ENCODE data around the gene SGPL1. TPM values are rescaled to one million over a fixed set of nuclear protein-coding genes. Genes with fewer than 3 reads are reported as not detected.
A peak's percentile ranks its signal among the peaks of the same experiment; 100 is the strongest.

Gene SGPL1
- total RNA-seq, 3 donors from 2014 or later (not counting 1 experiment from before 2014, with no cell fraction given) = 33.7 to 48.4 (median 47.8) TPM

DNA sequence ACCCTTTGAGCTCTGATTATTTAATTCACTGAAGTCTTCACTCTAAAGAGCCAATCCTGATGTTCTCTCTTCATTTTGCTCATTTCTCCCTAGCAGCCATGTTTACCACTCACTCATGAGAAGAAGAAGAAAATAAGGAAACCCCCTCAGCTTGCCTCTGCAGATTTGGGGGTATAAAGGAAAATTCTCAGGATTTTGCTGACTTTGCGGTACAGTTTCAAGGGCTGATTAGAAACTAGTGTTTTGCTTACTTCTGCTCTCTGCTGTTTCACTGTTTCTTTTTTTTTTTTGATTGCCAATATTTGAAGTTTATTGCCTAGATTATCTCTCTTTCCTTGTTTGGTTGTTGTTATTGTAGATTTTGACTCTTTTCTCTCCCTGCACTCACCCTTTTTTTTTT lies 49.2 kb downstream of the SGPL1 start:
- DNase-seq (no peak), ATAC-seq (no peak)
- Mint-ChIP-seq H3K27me3 (ENCODE audit: low read depth in 2 of 2) (no peaks in the 10 kb centered on the region), H3K4me3 (no peak overlapping the region), H3K9me3 (no peaks in the 10 kb centered on the region), H3K4me1 (peaks cover 25 to 33% of the 10 kb centered on the region in 2 donors), H3K36me3 (peaks cover 22% of the 10 kb centered on the region), H3K27ac (peak overlapping the region in 1 of 2 donors; percentile 1)
- Histone ChIP-seq H3K27ac (ENCODE audit: low read length) (no peak overlapping the region), H3K9me3 (ENCODE audit: control insufficient read depth, insufficient read depth, low read length) (no peaks in the 10 kb centered on the region), H3K27me3 (ENCODE audit: control insufficient read depth, insufficient read depth, low read length) (no peaks in the 10 kb centered on the region), H3K4me3 (ENCODE audit: low read length) (no peak overlapping the region), H3K36me3 (ENCODE audit: control insufficient read depth, insufficient read depth, low read length) (peaks cover 16% of the 10 kb centered on the region), H3K4me1 (ENCODE audit: control insufficient read depth, insufficient read depth, low read length) (peaks cover 10% of the 10 kb centered on the region)
- WGBS (ENCODE audit: insufficient coverage) = 100% methylated on average over 1 of the region's 1 CpG
- TF ChIP-seq, protein P1, sequence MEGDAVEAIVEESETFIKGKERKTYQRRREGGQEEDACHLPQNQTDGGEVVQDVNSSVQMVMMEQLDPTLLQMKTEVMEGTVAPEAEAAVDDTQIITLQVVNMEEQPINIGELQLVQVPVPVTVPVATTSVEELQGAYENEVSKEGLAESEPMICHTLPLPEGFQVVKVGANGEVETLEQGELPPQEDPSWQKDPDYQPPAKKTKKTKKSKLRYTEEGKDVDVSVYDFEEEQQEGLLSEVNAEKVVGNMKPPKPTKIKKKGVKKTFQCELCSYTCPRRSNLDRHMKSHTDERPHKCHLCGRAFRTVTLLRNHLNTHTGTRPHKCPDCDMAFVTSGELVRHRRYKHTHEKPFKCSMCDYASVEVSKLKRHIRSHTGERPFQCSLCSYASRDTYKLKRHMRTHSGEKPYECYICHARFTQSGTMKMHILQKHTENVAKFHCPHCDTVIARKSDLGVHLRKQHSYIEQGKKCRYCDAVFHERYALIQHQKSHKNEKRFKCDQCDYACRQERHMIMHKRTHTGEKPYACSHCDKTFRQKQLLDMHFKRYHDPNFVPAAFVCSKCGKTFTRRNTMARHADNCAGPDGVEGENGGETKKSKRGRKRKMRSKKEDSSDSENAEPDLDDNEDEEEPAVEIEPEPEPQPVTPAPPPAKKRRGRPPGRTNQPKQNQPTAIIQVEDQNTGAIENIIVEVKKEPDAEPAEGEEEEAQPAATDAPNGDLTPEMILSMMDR (IDR thresholded peaks at IDR 0.05) = no peak
- intact Hi-C loops (cut with micrococcal nuclease) = no loop called here

DNA sequence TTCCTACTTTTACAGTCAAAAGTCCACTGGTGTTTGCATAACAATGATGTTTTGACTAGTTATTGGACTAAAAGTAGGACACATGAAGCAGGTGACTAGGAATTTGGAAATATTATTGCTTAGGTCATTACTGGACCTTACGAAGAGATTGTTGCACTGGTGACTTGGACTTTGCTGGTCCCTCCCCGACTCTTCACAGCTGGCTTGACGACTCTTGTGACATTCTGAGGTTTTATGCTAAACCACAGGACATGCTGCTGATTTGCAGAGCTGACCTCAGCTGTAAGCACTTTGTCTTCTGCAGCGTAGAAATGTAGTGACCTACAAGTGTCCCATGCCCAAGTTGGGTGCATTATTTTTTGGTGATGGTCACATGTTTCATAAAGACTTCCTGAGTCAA lies 50.7 kb downstream of the SGPL1 start:
- TF ChIP-seq, protein P1 (IDR thresholded peaks at IDR 0.05) = no peak
- H3K9me3 ChIP-seq (ENCODE audit: control insufficient read depth, insufficient read depth, low read length) = no peaks in the 10 kb centered on the region
- no peak overlapping the region for H3K27ac ChIP-seq (ENCODE audit: low read length)
- H3K27ac Mint-ChIP-seq = no peak overlapping the region
- H3K36me3 Mint-ChIP-seq = peaks cover 9% of the 10 kb centered on the region
- H3K27me3 Mint-ChIP-seq (ENCODE audit: low read depth in 2 of 2) = no peaks in the 10 kb centered on the region
- H3K4me1 ChIP-seq (ENCODE audit: control insufficient read depth, insufficient read depth, low read length) = peaks cover 10% of the 10 kb centered on the region
- no peak for DNase-seq
- H3K4me1 Mint-ChIP-seq = peaks cover 25 to 33% of the 10 kb centered on the region in 2 donors
- H3K27me3 ChIP-seq (ENCODE audit: control insufficient read depth, insufficient read depth, low read length) = no peaks in the 10 kb centered on the region
- intact Hi-C loops (cut with micrococcal nuclease) = no loop called here
- 16% methylated on average over 4 of the region's 4 CpGs for WGBS (ENCODE audit: insufficient coverage)
- H3K9me3 Mint-ChIP-seq = no peaks in the 10 kb centered on the region
- peak overlapping the region; percentile 7 for H3K4me3 Mint-ChIP-seq
- no peak overlapping the region for H3K4me3 ChIP-seq (ENCODE audit: low read length)
- peaks cover 13% of the 10 kb centered on the region for H3K36me3 ChIP-seq (ENCODE audit: control insufficient read depth, insufficient read depth, low read length)
- ATAC-seq = peak; percentile 15 to 61 (median 53)

DNA sequence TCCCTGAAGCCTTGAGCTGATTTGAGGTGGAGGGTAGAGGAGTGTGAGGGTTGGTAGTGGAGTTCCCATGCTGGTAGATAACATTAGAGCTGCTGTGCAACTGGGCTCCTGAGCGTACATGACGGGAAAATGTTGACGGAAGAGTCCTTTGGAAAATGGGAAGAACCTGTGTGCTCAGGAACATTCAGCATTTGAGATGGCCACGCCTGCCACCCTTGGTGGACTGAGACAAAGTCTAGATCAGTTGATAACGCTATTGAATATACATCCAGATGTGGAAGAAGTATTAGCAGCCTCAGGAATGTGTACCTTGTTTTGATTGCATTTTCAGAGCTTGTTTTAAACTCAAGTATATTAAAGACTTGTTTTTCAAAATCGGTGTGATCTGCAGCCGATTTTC lies 56.5 kb downstream of the SGPL1 start:
- 96% methylated on average over 7 of the region's 7 CpGs for WGBS (ENCODE audit: insufficient coverage)
- ATAC-seq = no peak
- Histone ChIP-seq H3K4me3 (ENCODE audit: low read length) (no peak overlapping the region), H3K36me3 (ENCODE audit: control insufficient read depth, insufficient read depth, low read length) (peaks cover 44% of the 10 kb centered on the region), H3K27ac (ENCODE audit: low read length) (no peak overlapping the region), H3K4me1 (ENCODE audit: control insufficient read depth, insufficient read depth, low read length) (peaks cover under 1% of the 10 kb centered on the region), H3K27me3 (ENCODE audit: control insufficient read depth, insufficient read depth, low read length) (no peaks in the 10 kb centered on the region), H3K9me3 (ENCODE audit: control insufficient read depth, insufficient read depth, low read length) (no peaks in the 10 kb centered on the region)
- Mint-ChIP-seq H3K27ac (no peak overlapping the region), H3K27me3 (ENCODE audit: low read depth in 2 of 2) (no peaks in the 10 kb centered on the region), H3K4me3 (no peak overlapping the region), H3K9me3 (no peaks in the 10 kb centered on the region), H3K36me3 (peaks cover 16% of the 10 kb centered on the region), H3K4me1 (no peaks in the 10 kb centered on the region)
- TF ChIP-seq, protein P1 (IDR thresholded peaks at IDR 0.05) = no peak
- no peak for DNase-seq
- intact Hi-C loops (cut with micrococcal nuclease) = no loop called here

DNA sequence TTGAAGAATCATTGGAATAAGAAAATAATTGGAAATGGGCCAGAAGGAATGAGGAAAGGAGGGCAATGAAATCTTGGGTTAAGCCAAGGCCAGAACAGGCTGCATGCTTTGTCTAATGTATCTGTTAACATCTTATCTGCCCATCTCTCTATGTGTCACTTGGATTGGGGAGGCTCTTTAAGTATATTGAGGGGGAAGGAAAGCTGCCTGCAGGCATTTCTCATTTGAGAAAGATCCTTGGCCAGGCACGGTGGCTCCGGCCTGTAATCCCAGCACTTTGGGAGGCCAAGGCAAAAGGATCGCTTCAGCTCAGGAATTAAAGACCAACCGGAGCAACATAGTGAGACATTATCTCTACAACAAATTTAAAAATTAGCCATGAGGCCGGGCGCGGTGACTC lies 58.3 kb downstream of the SGPL1 start:
- intact Hi-C loops (cut with micrococcal nuclease) = no loop called here
- Histone ChIP-seq H3K9me3 (ENCODE audit: control insufficient read depth, insufficient read depth, low read length) (no peaks in the 10 kb centered on the region), H3K36me3 (ENCODE audit: control insufficient read depth, insufficient read depth, low read length) (peaks cover 53% of the 10 kb centered on the region), H3K4me1 (ENCODE audit: control insufficient read depth, insufficient read depth, low read length) (no peaks in the 10 kb centered on the region), H3K4me3 (ENCODE audit: low read length) (no peak overlapping the region), H3K27ac (ENCODE audit: low read length) (no peak overlapping the region), H3K27me3 (ENCODE audit: control insufficient read depth, insufficient read depth, low read length) (no peaks in the 10 kb centered on the region)
- Mint-ChIP-seq H3K9me3 (no peaks in the 10 kb centered on the region), H3K36me3 (peaks cover 18% of the 10 kb centered on the region), H3K4me3 (no peak overlapping the region), H3K27me3 (ENCODE audit: low read depth in 2 of 2) (no peaks in the 10 kb centered on the region), H3K27ac (no peak overlapping the region), H3K4me1 (no peaks in the 10 kb centered on the region)
- TF ChIP-seq, protein P1 (IDR thresholded peaks at IDR 0.05) = no peak
- DNase-seq (no peak), ATAC-seq (no peak)
- 85% methylated on average over 7 of the region's 7 CpGs for WGBS (ENCODE audit: insufficient coverage)

Measured in natural killer cell (primary cell).